NOMO-1 (cell line): ENCODE measurements around the gene SEC22C.

Source experiments
- DNase-seq, 2 experiments: peaks; one replicate each; lab custom pipeline; 2025; ENCODE audit not compliant: unreplicated experiment in 2 of 2; lab: John Stamatoyannopoulos, UW

The SEC22C gene

GRCh38 chr3:42501321-42501680, 80.5 kb downstream of the SEC22C start:
- no peak for DNase-seq

GRCh38 chr3:42500909-42501308, 80.9 kb downstream of the SEC22C start:
- DNase-seq, result no peak

- no peak for DNase-seq
Observed at GRCh38 chr3:42500091-42500490, 81.7 kb downstream of the SEC22C start.

GRCh38 chr3:42499478-42499871, 82.3 kb downstream of the SEC22C start:
- DNase-seq, result no peak

- no peak for DNase-seq
Observed at GRCh38 chr3:42498791-42499477, 82.8 kb downstream of the SEC22C start.

- DNase-seq, result no peak
Observed at GRCh38 chr3:42498034-42498433, 83.7 kb downstream of the SEC22C start.
